Left colon (tissue), 2 donors: ENCODE results near the gene MEF2D. TPM values are rescaled to one million over a fixed set of nuclear protein-coding genes. Genes with fewer than 3 reads are reported as not detected.

ENCODE experiments used
- ATAC-seq: fragments of 200-7000 bp; cut with Tn5 transposase; one replicate; pipeline ENCODE4 v1.9.1; 2020; ENCODE audit warnings: mild to moderate bottlenecking, moderate library complexity
- DNase-seq, 2 donors: peaks; one replicate each; pipeline ENCODE4 v3.0.0-alpha.2; 2020
- intact Hi-C, 2 donors: fragments of 100-400 bp; cut with DNase I in 1 of 2; cut with micrococcal nuclease in 1 of 2; formaldehyde crosslinking; loops; one replicate each; pipeline versions ENCODE4 v1.11.2 to v1.14.0; 2022; cut with DNase I, micrococcal nuclease
- long read RNA-seq: library from polyadenylated mRNA; unstranded; transcript quantifications from one replicate; pipeline ENCODE4 v2.0.0, GENCODE V29; 2021
- total RNA-seq, 2 donors: library from RNA; stranded (reverse); fragmentation: NEBNext Ultra II Directional; extraction: Animal tissue kit (Norgen Biotek cat#: 25700); gene quantifications; one replicate each; pipeline ENCODE4 v1.2.1, GENCODE V29; 2021
- donor health status: DM: no; HTN: no; CAD: no.
- donor health status: DM: yes; HTN: yes; CAD: no.

MEF2D gene
- total RNA-seq, result 10 to 100 TPM; 45.9 to 66.4 TPM
- long read RNA-seq, partial matches to known transcripts, result 5 of 10 reads
- long read RNA-seq, other reads (novel, unspliced or antisense), result 5 of 10 reads

DNA sequence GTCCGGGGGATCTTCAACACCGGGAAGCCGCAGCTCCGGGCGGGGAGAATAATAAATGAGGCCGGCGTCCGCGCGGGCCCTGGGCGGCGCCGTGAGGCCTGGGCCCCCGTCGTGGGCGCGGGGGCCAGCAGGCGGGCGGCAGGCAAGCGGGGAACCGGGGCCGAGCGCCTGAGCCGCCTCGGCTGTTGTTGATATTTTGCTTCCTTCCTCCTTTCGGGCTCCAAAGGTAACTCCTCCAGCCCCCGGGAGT, at the start of gene MEF2D:
TSS of gene MEF2D (minus strand) at position 233 of the 250 bp plus-strand sequence. CDS start 17,483 bp downstream, outside the sequence.
- DNase-seq (no peak), ATAC-seq (no peak)
- intact Hi-C loops, result no loop called here

GRCh38 chr1:156550346-156550745, 49.8 kb upstream of the MEF2D start:
- DNase-seq (no peak), ATAC-seq (no peak)
- intact Hi-C loops, result no loop called here

DNA sequence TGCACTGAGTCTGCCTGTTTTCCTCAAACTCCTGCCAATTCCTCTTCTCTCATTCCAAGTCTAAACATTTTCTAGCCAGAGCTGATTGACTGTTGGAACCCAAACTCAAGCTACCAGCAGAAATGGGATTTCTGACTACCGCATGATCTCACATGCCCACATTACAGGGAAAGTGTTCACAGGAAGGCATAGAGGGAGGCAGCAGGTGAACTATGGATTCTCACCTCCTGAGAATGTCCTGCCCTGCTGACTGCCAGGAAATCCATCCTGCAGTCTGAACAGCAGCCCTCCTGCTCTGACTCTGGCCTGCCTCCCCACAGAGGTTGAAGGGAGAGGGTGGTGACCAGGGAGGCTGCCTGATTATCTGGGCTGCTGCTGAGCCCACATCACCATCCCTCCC, 49.3 kb upstream of the MEF2D start:
- ATAC-seq (no peak), DNase-seq (no peak)
- intact Hi-C loops, result no loop called here

DNA sequence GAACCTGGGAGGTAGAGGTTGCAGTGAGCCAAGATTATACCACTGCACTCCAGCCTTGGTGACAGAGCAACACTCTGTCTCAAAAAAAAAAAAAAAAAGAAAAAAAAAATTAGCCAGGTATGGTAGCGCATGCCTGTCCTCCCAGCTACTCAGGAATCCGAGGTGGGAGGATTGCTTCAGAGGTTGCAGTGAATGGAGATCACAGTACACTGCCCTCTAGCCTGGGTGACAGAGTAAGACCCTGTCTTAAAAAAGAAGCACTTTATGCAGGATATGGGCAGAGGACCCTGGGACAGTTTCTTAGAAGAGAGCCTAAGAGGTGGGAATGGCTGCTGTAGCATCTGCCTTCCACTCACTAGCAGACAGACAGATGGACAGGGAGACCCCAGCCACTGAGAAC, 48.8 kb upstream of the MEF2D start:
- DNase-seq (no peak), ATAC-seq (no peak)
- intact Hi-C loops, result no loop called here

GRCh38 chr1:156547982-156548381, 47.4 kb upstream of the MEF2D start:
- no peak for DNase-seq

GRCh38 chr1:156547434-156547833, 46.9 kb upstream of the MEF2D start:
- no peak for ATAC-seq
- peak in 1 of 2 donors; percentile 1 for DNase-seq
- intact Hi-C loops, result no loop called here

More at GRCh38 chr1:156547982-156548381, 47.4 kb upstream of the MEF2D start:
- intact Hi-C loops, result no loop called here
- ATAC-seq, result no peak

DNA sequence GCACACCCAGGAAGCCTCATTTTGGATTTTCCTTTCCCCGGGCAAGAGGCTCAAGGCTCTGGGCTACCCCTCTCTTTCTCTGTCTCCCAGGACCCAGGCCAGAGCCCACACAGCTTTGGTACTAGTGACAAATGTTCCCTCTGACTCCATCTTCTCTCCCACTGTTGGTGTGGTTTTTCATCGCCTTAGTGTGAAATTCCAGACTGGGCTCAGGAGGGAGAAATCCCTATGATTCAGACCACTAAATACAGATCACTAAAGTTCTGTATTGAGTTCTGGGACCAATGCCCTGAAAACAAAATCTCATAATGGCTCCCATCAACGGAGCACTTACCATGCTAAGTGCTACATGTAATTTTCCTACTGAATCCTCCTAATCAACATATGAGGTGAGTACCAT, 45.7 kb upstream of the MEF2D start:
- ATAC-seq (no peak), DNase-seq (no peak)
- intact Hi-C loops, result no loop called here

GRCh38 chr1:156544592-156545102, 44.1 kb upstream of the MEF2D start:
- DNase-seq (no peak), ATAC-seq (no peak)
- intact Hi-C loops, result no loop called here

- no peak for ATAC-seq
- intact Hi-C loops, result no loop called here
- DNase-seq, result no peak
Measured at GRCh38 chr1:156543066-156543465, 42.5 kb upstream of the MEF2D start.

- ATAC-seq (no peak), DNase-seq (no peak)
- intact Hi-C loops, result no loop called here
Measured at GRCh38 chr1:156540955-156541354, 40.4 kb upstream of the MEF2D start.

GRCh38 chr1:156539818-156540355, 39.3 kb upstream of the MEF2D start:
- ATAC-seq, result no peak
- intact Hi-C loops, result no loop called here
- DNase-seq, result no peak

- DNase-seq, result no peak
- ATAC-seq, result no peak
Measured at GRCh38 chr1:156538711-156539440, 38.3 kb upstream of the MEF2D start.

DNA sequence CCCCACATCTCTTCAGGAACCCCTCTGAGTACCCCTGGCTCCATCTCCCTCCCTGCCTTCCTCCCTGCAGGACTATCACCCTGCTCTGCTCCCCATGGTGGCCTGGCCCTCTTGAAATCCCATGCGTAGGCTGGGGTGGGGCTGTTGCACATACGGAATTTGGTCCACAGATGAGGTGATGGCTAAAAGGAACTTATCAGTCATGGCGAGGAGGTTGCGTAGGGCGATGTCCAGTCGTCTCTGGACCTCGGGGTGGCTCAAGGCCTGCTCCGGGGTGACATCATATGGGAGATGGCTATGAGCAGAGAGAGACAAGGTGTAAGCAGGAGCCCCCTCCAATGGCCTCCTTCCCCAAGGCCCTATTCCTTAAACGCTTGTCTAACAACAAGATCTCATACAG, 36.5 kb upstream of the MEF2D start:
- ATAC-seq (no peak), DNase-seq (no peak)
- intact Hi-C loops, result no loop called here

More at GRCh38 chr1:156538711-156539440, 38.3 kb upstream of the MEF2D start:
- intact Hi-C loops, result no loop called here

DNA sequence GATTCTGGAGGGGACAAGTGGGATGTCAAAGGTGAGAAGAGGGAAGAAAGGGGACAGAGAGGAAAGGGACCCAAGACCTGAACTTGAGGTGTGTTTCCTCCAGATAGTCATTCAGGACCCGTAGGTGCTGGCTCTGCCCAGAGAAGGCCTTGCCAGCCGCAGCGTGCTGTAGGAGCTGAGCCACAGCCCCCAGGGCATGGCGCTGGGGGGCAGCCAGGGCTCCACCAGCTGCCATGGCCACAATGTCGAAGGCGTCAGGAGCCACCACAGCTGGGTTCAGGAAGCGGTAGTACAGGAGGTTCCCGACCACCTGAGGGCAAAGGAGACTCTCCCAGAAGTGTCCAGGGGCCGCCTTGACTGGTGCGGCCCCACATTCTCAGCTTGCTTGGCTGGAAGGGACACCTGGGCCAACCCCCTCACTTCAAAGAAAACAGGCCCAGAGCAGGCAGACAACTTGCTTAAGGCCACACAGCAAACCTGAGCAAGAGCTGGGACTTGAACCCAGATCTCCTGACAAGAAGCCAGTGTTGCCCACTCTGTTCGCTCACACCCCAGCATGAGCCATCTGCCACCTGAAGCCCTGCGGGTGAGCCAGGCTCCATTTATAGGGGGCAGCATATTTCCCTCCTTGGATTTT, 34.0 kb upstream of the MEF2D start:
- DNase-seq, result no peak
- ATAC-seq, result no peak
- intact Hi-C loops, result no loop called here

- ATAC-seq (no peak), DNase-seq (no peak)
- intact Hi-C loops, result no loop called here
Measured at GRCh38 chr1:156533568-156534220, 33.1 kb upstream of the MEF2D start.

DNA sequence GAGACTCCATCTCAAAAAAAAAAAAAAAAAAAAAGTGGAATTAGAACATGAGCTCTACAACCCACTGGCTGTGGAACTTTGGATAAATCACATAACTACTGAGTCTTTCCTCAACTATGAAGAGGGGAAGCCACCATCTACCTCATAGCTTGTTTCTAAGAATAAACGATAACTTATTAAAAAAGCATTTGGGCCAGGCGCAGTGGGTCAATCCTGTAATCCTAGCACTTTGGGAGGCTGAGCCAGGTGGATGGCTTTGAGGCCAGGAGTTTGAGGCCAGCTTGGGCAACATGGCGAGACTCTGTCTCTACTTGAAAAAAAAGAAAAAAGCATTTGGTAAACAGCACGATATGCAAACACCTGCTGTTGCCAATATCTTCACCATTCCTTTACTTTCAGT, 31.8 kb upstream of the MEF2D start:
- ATAC-seq (no peak), DNase-seq (no peak)
- intact Hi-C loops, result no loop called here

DNA sequence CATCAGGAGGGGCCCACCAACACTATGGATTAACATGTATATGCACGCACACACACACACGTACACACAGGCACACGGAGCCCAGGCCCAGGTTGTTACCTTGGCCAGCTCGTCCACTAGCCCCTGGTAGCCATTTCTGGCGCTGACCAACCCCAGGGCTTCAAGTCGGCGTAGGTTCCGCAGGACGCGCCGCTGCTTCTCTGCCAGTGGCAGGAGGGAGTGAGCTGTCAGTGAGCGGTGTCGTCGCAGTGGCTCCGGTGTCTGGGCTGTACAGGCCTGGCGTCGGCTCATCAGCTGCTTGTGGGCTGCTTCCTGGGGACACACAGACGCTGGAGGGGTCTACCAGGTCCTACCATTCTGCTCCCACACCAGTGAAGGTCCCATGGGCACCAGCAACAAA, 29.4 kb upstream of the MEF2D start:
- DNase-seq (no peak), ATAC-seq (no peak)
- intact Hi-C loops, result no loop called here

DNA sequence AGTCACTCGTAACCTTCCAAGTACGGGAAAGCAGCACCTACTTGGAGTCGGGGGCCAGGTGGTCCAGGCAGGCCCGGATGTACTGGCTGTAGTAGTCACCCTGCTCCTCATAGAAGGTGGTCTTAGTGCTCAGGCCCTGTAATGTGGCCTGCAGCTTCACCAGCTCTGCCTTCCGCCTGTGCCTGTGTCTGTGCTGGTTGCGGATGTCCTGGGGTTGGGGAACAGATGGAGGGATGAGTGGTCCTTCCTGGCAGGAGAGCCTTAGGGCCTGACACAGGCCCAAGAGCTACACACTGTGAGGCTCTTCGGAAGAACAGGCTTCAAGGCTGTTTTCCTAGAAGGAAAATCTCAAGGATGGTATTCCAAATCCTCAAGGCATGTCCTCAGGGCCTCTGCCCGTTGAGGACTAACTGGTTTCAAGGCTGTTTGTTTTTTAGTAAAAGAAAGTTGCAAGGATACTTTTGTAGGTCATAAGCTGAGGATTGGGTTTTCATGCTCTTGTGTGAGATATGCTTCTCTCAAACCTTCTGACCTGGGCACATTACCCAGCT, 28.4 kb upstream of the MEF2D start:
- no peak for DNase-seq
- no peak for ATAC-seq
- intact Hi-C loops, result no loop called here

- no peak for DNase-seq
- no peak for ATAC-seq
- intact Hi-C loops, result no loop called here
Measured at GRCh38 chr1:156528231-156528630, 27.7 kb upstream of the MEF2D start.

DNA sequence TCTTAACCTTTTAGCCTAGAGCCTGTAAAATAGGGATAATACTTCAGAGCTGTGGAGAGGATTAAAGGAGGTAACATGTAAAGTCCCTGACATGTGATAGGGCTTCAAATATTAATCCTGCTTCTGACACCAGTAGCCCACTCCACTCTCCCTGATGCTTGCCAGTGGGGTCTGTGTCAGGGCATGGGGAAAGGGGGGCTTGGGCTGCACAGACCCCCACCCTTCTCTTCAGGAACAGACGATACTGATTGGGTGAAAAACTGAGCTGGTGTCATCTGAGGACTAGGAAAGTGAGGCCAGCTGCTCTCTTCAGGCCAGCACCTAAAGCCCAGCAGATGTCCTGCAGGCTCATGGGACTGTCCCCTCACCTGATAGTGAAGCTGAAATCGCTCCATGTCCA, 27.0 kb upstream of the MEF2D start:
- no peak for ATAC-seq
- DNase-seq, result no peak
- intact Hi-C loops, result no loop called here
